Gastrocnemius medialis (tissue), 4 donors: ENCODE data around the gene PRDM16.

Experiments
- CTCF ChIP-seq, 5 experiments: fragments of 450-650 bp in 3 of 5; fragments of 200-600 bp in 2 of 5; sonication (generic) in 2 of 5; IDR thresholded peaks in 4 of 5; conservative IDR thresholded peaks in 1 of 5; 1 replicate in 4 of 5; 2 replicates in 1 of 5; pipeline ENCODE4 v1.5.1; 2016 to 2019; ENCODE audit warnings: antibody characterized with exemption in 5 of 5, mild to moderate bottlenecking in 3 of 5, moderate library complexity in 3 of 5
- POLR2A ChIP-seq, 2 donors: fragments of 450-650 bp; IDR thresholded peaks; one replicate each; pipeline ENCODE4 v1.6.1; 2017; ENCODE audit warnings: antibody characterized with exemption in 2 of 2, mild to moderate bottlenecking in 2 of 2, moderate library complexity in 2 of 2

GRCh38 chr1:3292868-3293562 is 224.0 kb downstream of the PRDM16 start:
- TF ChIP-seq CTCF (IDR thresholded peaks at IDR 0.05 in 4 of 5, conservative IDR thresholded peaks at IDR 0.05 in 1 of 5), result no peak
- TF ChIP-seq POLR2A (IDR thresholded peaks at IDR 0.05), result no peak
